Bronchial smooth muscle cell (primary cell): Measurements from ENCODE around the gene FAM83F. TPM values are rescaled to one million over a fixed set of nuclear protein-coding genes. Genes with fewer than 3 reads are reported as not detected.

Source experiments
- total RNA-seq: library from RNA; depleted of rRNA; stranded (reverse); fragments of >200 nt; gene quantifications from 2 replicates; pipeline ENCODE4 v1.2.1, GENCODE V29; 2014

FAM83F gene
- total RNA-seq, result under 0.01 TPM in 1 of 2 replicates, not detected in the other

GRCh38 chr22:39994566-39995392, at the start of gene FAM83F:
FAM83F (plus strand) TSS chr22:39994954; CDS start chr22:39995043, 89 bp downstream.

DNA sequence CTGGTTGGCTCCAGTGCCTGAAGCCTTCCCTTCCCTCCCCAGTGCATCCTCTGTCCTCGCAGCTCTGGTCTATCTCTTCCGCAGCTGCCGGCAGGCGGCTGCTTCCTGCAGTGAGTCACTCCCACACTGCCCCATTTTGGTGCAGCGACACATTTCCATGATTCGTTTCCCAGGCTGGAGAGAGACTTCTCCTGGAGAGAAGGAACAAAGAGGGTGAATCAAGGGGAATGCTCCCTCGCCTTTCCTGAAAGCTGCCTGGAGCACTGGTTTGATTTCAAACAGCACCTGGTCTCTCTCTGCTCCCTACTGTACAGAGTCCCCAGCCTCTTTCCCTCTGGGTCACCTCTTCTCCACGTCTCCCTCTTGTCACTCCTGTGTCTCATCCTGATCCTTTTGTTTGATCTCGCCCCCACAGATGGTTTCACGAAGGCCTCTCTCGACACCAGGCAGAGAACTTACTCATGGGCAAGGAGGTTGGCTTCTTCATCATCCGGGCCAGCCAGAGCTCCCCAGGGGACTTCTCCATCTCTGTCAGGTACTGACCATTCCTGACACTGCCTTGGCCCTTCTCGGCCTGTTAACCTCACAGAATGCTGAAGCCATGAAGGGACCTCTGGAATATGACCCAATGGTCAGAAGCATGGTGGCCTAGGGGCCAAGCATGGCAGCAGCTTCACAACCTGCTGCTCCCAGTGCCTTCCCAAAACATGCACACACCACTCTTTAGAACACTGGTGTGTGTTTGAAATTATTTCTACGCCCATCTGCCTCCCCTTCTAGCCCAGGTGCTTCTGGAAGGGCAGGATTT, 34.9 kb upstream of the FAM83F start, which contains the start of gene TMA7B:
Gene TMA7B (plus strand): TSS at position 758 of the 808 bp plus-strand sequence. CDS start 3,978 bp downstream, outside the sequence.

Other genes starting within 250 kb of the FAM83F start
- gene ENTHD1, start 101.2 kb upstream of the FAM83F start, total RNA-seq, result not detected in 2 replicates
- gene GRAP2, start 93.9 kb upstream of the FAM83F start, total RNA-seq, result 0.09 TPM in 1 of 2 replicates, not detected in the other
- gene TMA7B, start 34.6 kb upstream of the FAM83F start, total RNA-seq, result not detected in 2 replicates
- 15.5 and 16.4 TPM in 2 replicates for gene TNRC6B, start 183.0 kb downstream of the FAM83F start, total RNA-seq